ENCODE results near the gene CAPN10. TPM values are rescaled to one million over a fixed set of nuclear protein-coding genes. Genes with fewer than 3 reads are reported as not detected.

The CAPN10 gene
- polyA plus RNA-seq, 1 donor (not counting 4 experiments of a cell fraction or from before 2014, with no cell fraction given), result 7.1 TPM

- Histone ChIP-seq H3K27me3 (ENCODE audit: control insufficient read depth, extremely low read depth, insufficient read depth, low read length) (no peaks in the 10 kb centered on the region), H3K27ac (ENCODE audit: control insufficient read depth, insufficient read depth, low read length) (no peak overlapping the region), H3K4me1 (ENCODE audit: control insufficient read depth, extremely low read depth, insufficient read depth, low read length) (peaks cover under 1% of the 10 kb centered on the region), H3K79me2 (ENCODE audit: control insufficient read depth, insufficient read depth, low read length) (peaks cover 33% of the 10 kb centered on the region), H2AFZ (ENCODE audit: control insufficient read depth, low read length) (no peak overlapping the region), H4K20me1 (ENCODE audit: control insufficient read depth, extremely low read depth, insufficient read depth, low read length) (peaks cover 17% of the 10 kb centered on the region), H3K9ac (ENCODE audit: control insufficient read depth, extremely low read depth, insufficient read depth, low read length) (no peak overlapping the region), H3K4me2 (ENCODE audit: control insufficient read depth, extremely low read depth, insufficient read depth, low read depth, low read length) (no peak overlapping the region), H3K4me3 (ENCODE audit: control insufficient read depth in 2 of 3, extremely low read depth in 1 of 3, insufficient read depth in 2 of 3, low read depth in 1 of 3, low read length in 3 of 3) (no peak overlapping the region), H3K36me3 (ENCODE audit: control insufficient read depth in 2 of 2, extremely low read depth in 1 of 2, insufficient read depth in 2 of 2, low read length in 2 of 2) (peaks cover 9 to 23% of the 10 kb centered on the region in 2 experiments), H3K9me1 (ENCODE audit: control insufficient read depth, extremely low read depth, insufficient read depth, low read length) (peaks cover under 1% of the 10 kb centered on the region), H3K9me3 (ENCODE audit: control insufficient read depth, low read depth, low read length) (no peaks in the 10 kb centered on the region)
- dilution Hi-C loops (cut with MboI; ENCODE audit: extremely low pct_ligation_motif_present, low sequenced_read_pairs), result no loop called here
- DNase-seq (ENCODE audit: low read depth, low spot score) (no peak), FAIRE-seq (no peak)
- TF ChIP-seq CTCF (optimal IDR thresholded peaks at IDR 0.05 in 1 of 3, IDR thresholded peaks at IDR 0.05 in 1 of 3, conservative IDR thresholded peaks at IDR 0.05 in 1 of 3; ENCODE audit: extremely low read depth in 1 of 3, insufficient read depth in 2 of 3, low read length in 3 of 3) (no peak), EZH2 (IDR thresholded peaks at IDR 0.05; ENCODE audit: low read length) (no peak)
These were observed 6.6 kb downstream of the CAPN10 start for GRCh38 chr2:240593026-240593702.

- H3K27me3 ChIP-seq (ENCODE audit: control insufficient read depth, extremely low read depth, insufficient read depth, low read length), result no peaks in the 10 kb centered on the region
- no peak overlapping the region for H2AFZ ChIP-seq (ENCODE audit: control insufficient read depth, low read length)
- H3K4me1 ChIP-seq (ENCODE audit: control insufficient read depth, extremely low read depth, insufficient read depth, low read length), result no peaks in the 10 kb centered on the region
- H3K27ac ChIP-seq (ENCODE audit: control insufficient read depth, insufficient read depth, low read length), result no peak overlapping the region
- H3K9ac ChIP-seq (ENCODE audit: control insufficient read depth, extremely low read depth, insufficient read depth, low read length), result no peak overlapping the region
- H4K20me1 ChIP-seq (ENCODE audit: control insufficient read depth, extremely low read depth, insufficient read depth, low read length), result peaks cover 14% of the 10 kb centered on the region
- H3K4me2 ChIP-seq (ENCODE audit: control insufficient read depth, extremely low read depth, insufficient read depth, low read depth, low read length), result no peak overlapping the region
- no peaks in the 10 kb centered on the region for H3K9me1 ChIP-seq (ENCODE audit: control insufficient read depth, extremely low read depth, insufficient read depth, low read length)
- TF ChIP-seq CTCF (optimal IDR thresholded peaks at IDR 0.05 in 1 of 3, IDR thresholded peaks at IDR 0.05 in 1 of 3, conservative IDR thresholded peaks at IDR 0.05 in 1 of 3; ENCODE audit: extremely low read depth in 1 of 3, insufficient read depth in 2 of 3, low read length in 3 of 3) (no peak), EZH2 (IDR thresholded peaks at IDR 0.05; ENCODE audit: low read length) (no peak)
- DNase-seq (ENCODE audit: low read depth, low spot score), result no peak
- no peak overlapping the region for H3K4me3 ChIP-seq (ENCODE audit: control insufficient read depth in 2 of 3, extremely low read depth in 1 of 3, insufficient read depth in 2 of 3, low read depth in 1 of 3, low read length in 3 of 3)
- H3K9me3 ChIP-seq (ENCODE audit: control insufficient read depth, low read depth, low read length), result no peaks in the 10 kb centered on the region
- FAIRE-seq, result no peak
- dilution Hi-C loops (cut with MboI; ENCODE audit: extremely low pct_ligation_motif_present, low sequenced_read_pairs), result no loop called here
- peaks cover 26% of the 10 kb centered on the region for H3K79me2 ChIP-seq (ENCODE audit: control insufficient read depth, insufficient read depth, low read length)
- peaks cover 10 to 23% of the 10 kb centered on the region in 2 experiments for H3K36me3 ChIP-seq (ENCODE audit: control insufficient read depth in 2 of 2, extremely low read depth in 1 of 2, insufficient read depth in 2 of 2, low read length in 2 of 2)
These were observed 7.3 kb downstream of the CAPN10 start for GRCh38 chr2:240593703-240594451.

All from keratinocyte (primary cell).